ENCODE data around the gene UBL4A. TPM values are rescaled to one million over a fixed set of nuclear protein-coding genes. Genes with fewer than 3 reads are reported as not detected.

Gene UBL4A
- total and polyA plus RNA-seq, 2 donors (not counting 3 experiments of a cell fraction or from before 2014, with no cell fraction given): 25.3 to 31.4 TPM

- TF ChIP-seq, protein P1, sequence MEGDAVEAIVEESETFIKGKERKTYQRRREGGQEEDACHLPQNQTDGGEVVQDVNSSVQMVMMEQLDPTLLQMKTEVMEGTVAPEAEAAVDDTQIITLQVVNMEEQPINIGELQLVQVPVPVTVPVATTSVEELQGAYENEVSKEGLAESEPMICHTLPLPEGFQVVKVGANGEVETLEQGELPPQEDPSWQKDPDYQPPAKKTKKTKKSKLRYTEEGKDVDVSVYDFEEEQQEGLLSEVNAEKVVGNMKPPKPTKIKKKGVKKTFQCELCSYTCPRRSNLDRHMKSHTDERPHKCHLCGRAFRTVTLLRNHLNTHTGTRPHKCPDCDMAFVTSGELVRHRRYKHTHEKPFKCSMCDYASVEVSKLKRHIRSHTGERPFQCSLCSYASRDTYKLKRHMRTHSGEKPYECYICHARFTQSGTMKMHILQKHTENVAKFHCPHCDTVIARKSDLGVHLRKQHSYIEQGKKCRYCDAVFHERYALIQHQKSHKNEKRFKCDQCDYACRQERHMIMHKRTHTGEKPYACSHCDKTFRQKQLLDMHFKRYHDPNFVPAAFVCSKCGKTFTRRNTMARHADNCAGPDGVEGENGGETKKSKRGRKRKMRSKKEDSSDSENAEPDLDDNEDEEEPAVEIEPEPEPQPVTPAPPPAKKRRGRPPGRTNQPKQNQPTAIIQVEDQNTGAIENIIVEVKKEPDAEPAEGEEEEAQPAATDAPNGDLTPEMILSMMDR (IDR thresholded peaks at IDR 0.05; ENCODE audit: extremely low read depth in 1 of 2, insufficient read depth in 1 of 2, low read depth in 1 of 2, low read length in 2 of 2): no peak
- TF ChIP-seq EZH2 (IDR thresholded peaks at IDR 0.05; ENCODE audit: borderline replicate concordance, low read depth, low read length, severe bottlenecking) (no peak), POLR2A (IDR thresholded peaks at IDR 0.05; ENCODE audit: low read depth, low read length) (no peak), JUN (IDR thresholded peaks at IDR 0.05; ENCODE audit: borderline replicate concordance, insufficient read depth, insufficient read length, low read depth) (no peak), GATA2 (IDR thresholded peaks at IDR 0.05; ENCODE audit: insufficient read depth, insufficient read length, low read depth, low read length) (no peak), MYC (IDR thresholded peaks at IDR 0.05; ENCODE audit: low read depth, low read length) (no peak), POLR2AphosphoS5 (IDR thresholded peaks at IDR 0.05; ENCODE audit: insufficient read depth, low read depth, low read length) (no peak), FOS (IDR thresholded peaks at IDR 0.05; ENCODE audit: borderline replicate concordance, insufficient read depth, low read length) (no peak)
- TF ChIP-seq, protein P2, sequence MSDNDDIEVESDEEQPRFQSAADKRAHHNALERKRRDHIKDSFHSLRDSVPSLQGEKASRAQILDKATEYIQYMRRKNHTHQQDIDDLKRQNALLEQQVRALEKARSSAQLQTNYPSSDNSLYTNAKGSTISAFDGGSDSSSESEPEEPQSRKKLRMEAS (IDR thresholded peaks at IDR 0.05; ENCODE audit: insufficient read depth, insufficient read length): no peak
- BruUV-seq (replicated peaks): no TSS peak
- DNase-seq (ENCODE audit: low read depth, low spot score) (no peak), FAIRE-seq (no peak)
- H3K9ac ChIP-seq (replicated peaks; ENCODE audit: extremely low read depth, insufficient read depth, low read length): no peak overlapping the region
- intact Hi-C loops (cut with micrococcal nuclease) (no loop called here), dilution Hi-C loops (cut with MboI; ENCODE audit: extremely low pct_ligation_motif_present, low sequenced_read_pairs) (no loop called here)
- H3K4me1 ChIP-seq (ENCODE audit: control insufficient read depth, extremely low read depth, insufficient read depth, low read length): peaks cover 7% of the 10 kb centered on the region
- POLR2A ChIA-PET: no interaction called here
- H3K4me3 ChIP-seq (replicated peaks in 1 of 3; ENCODE audit: insufficient read depth in 1 of 3, low read depth in 1 of 3, low read length in 3 of 3): no peak overlapping the region
- no peaks in the 10 kb centered on the region for H3K27me3 ChIP-seq (ENCODE audit: control insufficient read depth in 2 of 2, insufficient read depth in 2 of 2, low read length in 2 of 2)
- H3K27ac ChIP-seq (ENCODE audit: insufficient read depth, low read depth, low read length): no peak overlapping the region
- H3K4me2 ChIP-seq (ENCODE audit: insufficient read depth, low read length): no peak overlapping the region
- H3K79me2 ChIP-seq (ENCODE audit: control insufficient read depth, insufficient read depth, low read length): peaks cover 25% of the 10 kb centered on the region
- no peak overlapping the region for H2AFZ ChIP-seq (ENCODE audit: low read depth, low read length)
- no peaks in the 10 kb centered on the region for H4K20me1 ChIP-seq (replicated peaks; ENCODE audit: control insufficient read depth, extremely low read depth, insufficient read depth, low read length)
- CTCF ChIA-PET: no interaction called here
- no peaks in the 10 kb centered on the region for H3K9me1 ChIP-seq (replicated peaks; ENCODE audit: control insufficient read depth, extremely low read depth, insufficient read depth, low read length)
- no peaks in the 10 kb centered on the region for H3K9me3 ChIP-seq (replicated peaks; ENCODE audit: control insufficient read depth, insufficient read depth, low read length)
- peaks cover 0 to 26% of the 10 kb centered on the region in 2 experiments for H3K36me3 ChIP-seq (ENCODE audit: control insufficient read depth in 2 of 2, extremely low read depth in 1 of 2, insufficient read depth in 2 of 2, low read length in 2 of 2)
These were observed 24.0 kb downstream of the UBL4A start for GRCh38 chrX:154462396-154462795.
